Measurements from ENCODE around the gene RAI14. TPM values are rescaled to one million over a fixed set of nuclear protein-coding genes. Genes with fewer than 3 reads are reported as not detected.
"Not testable (repeated sequence)": the region's sequence is repeated elsewhere in the genome, so short reads cannot be mapped to it uniquely, and the experiment has no call there.

RAI14 gene
- polyA plus RNA-seq, 3 donors = 5.1 to 12.8 (median 9.6) TPM

- H3K27ac ChIP-seq (ENCODE audit: low read depth, low read length) = no peak overlapping the region
- WGBS, 3 donors = 93 to 96% (median 93%) methylated on average over 8 of the region's 8 CpGs
Measured at GRCh38 chr5:34822956-34823715, 167.0 kb downstream of the RAI14 start.

- WGBS, 3 donors = 59 to 85% (median 71%) methylated on average over 6 of the region's 6 CpGs
- H3K27ac ChIP-seq (ENCODE audit: low read depth, low read length) = no peak overlapping the region
Measured at GRCh38 chr5:34826347-34826746, 170.2 kb downstream of the RAI14 start.

- no peak overlapping the region for H3K27ac ChIP-seq (ENCODE audit: low read depth, low read length)
- 85 to 90% (median 88%) methylated on average over 6 of the region's 6 CpGs for WGBS, 3 donors
Measured at GRCh38 chr5:34827588-34828506, 171.7 kb downstream of the RAI14 start.

- WGBS, 3 donors = 77 to 92% (median 89%) methylated on average over 6 to 7 of the region's 7 CpGs
- not testable (repeated sequence) for H3K27ac ChIP-seq (ENCODE audit: low read depth, low read length)
Measured at GRCh38 chr5:34830827-34831226, 174.7 kb downstream of the RAI14 start.

- H3K27ac ChIP-seq (ENCODE audit: low read depth, low read length) = no peak overlapping the region
Measured at GRCh38 chr5:34831303-34831702, 175.2 kb downstream of the RAI14 start.

GRCh38 chr5:34832568-34832967 is 176.4 kb downstream of the RAI14 start:
- 93 to 98% (median 94%) methylated on average over 5 of the region's 5 CpGs for WGBS, 3 donors
- H3K27ac ChIP-seq (ENCODE audit: low read depth, low read length) = no peak overlapping the region

GRCh38 chr5:34833090-34833489 is 177.0 kb downstream of the RAI14 start:
- H3K27ac ChIP-seq (ENCODE audit: low read depth, low read length) = no peak overlapping the region
- WGBS, 3 donors = 88 to 91% (median 89%) methylated on average over 1 of the region's 1 CpG

- H3K27ac ChIP-seq (ENCODE audit: low read depth, low read length) = no peak overlapping the region
- WGBS, 3 donors = 81 to 82% (median 82%) methylated on average over 9 of the region's 9 CpGs
Measured at GRCh38 chr5:34833976-34834793, 178.1 kb downstream of the RAI14 start.

GRCh38 chr5:34834794-34835089 is 178.6 kb downstream of the RAI14 start:
- H3K27ac ChIP-seq (ENCODE audit: low read depth, low read length) = no peak overlapping the region
- WGBS, 3 donors = 74 to 89% (median 79%) methylated on average over 1 of the region's 1 CpG

GRCh38 chr5:34835664-34836063 is 179.5 kb downstream of the RAI14 start:
- WGBS, 3 donors = 86 to 93% (median 90%) methylated on average over 3 of the region's 3 CpGs
- no peak overlapping the region for H3K27ac ChIP-seq (ENCODE audit: low read depth, low read length)

- H3K27ac ChIP-seq (ENCODE audit: low read depth, low read length) = no peak within 1 kb of the TSS
- 1 to 3% (median 3%) methylated on average over 73 of the region's 73 CpGs for WGBS, 3 donors
Measured at GRCh38 chr5:34838785-34839714, 182.9 kb downstream of the RAI14 start, which contains the start of gene TTC23L. TTC23L (plus strand) TSS chr5:34839164; CDS start chr5:34840672, 1,508 bp downstream.

- H3K27ac ChIP-seq (ENCODE audit: low read depth, low read length) = no peak overlapping the region
- WGBS, 3 donors = 84 to 92% (median 92%) methylated on average over 2 of the region's 2 CpGs
Measured at GRCh38 chr5:34841816-34842215, 185.7 kb downstream of the RAI14 start.

GRCh38 chr5:34842554-34842953 is 186.4 kb downstream of the RAI14 start:
- WGBS, 3 donors = 88 to 91% (median 88%) methylated on average over 7 of the region's 7 CpGs

GRCh38 chr5:34843497-34843896 is 187.4 kb downstream of the RAI14 start:
- H3K27ac ChIP-seq (ENCODE audit: low read depth, low read length) = no peak overlapping the region
- WGBS, 3 donors = 53 to 69% (median 57%) methylated on average over 2 of the region's 2 CpGs

More at GRCh38 chr5:34842554-34842953, 186.4 kb downstream of the RAI14 start:
- no peak overlapping the region for H3K27ac ChIP-seq (ENCODE audit: low read depth, low read length)

GRCh38 chr5:34844106-34844505 is 188.0 kb downstream of the RAI14 start:
- WGBS, 3 donors = 68 to 79% (median 70%) methylated on average over 3 of the region's 3 CpGs

GRCh38 chr5:34844999-34845398 is 188.9 kb downstream of the RAI14 start:
- 67 to 70% (median 70%) methylated on average over 4 of the region's 4 CpGs for WGBS, 3 donors
- H3K27ac ChIP-seq (ENCODE audit: low read depth, low read length) = no peak overlapping the region

More at GRCh38 chr5:34844106-34844505, 188.0 kb downstream of the RAI14 start:
- H3K27ac ChIP-seq (ENCODE audit: low read depth, low read length) = no peak overlapping the region

GRCh38 chr5:34847056-34847455 is 190.9 kb downstream of the RAI14 start:
- no peak overlapping the region for H3K27ac ChIP-seq (ENCODE audit: low read depth, low read length)

- WGBS, 3 donors = 91 to 97% (median 95%) methylated on average over 4 of the region's 4 CpGs
- H3K27ac ChIP-seq (ENCODE audit: low read depth, low read length) = no peak overlapping the region
Measured at GRCh38 chr5:34847552-34847951, 191.4 kb downstream of the RAI14 start.

All from adipose tissue (tissue), 3 donors.